Astrocyte (in vitro differentiated cells and primary cell): ENCODE measurements around the gene CBLIF. TPM values are rescaled to one million over a fixed set of nuclear protein-coding genes. Genes with fewer than 3 reads are reported as not detected.
A peak's percentile ranks its signal among the peaks of the same experiment; 100 is the strongest.

Experiments used
- DNase-seq: peaks from one replicate; pipeline ENCODE4 v3.0.0-alpha.2; 2010; ENCODE audit warnings: low read depth
- FAIRE-seq: peaks from 2 replicates; lab custom pipeline; 2011; peaks lifted over from hg19 to GRCh38; lab: Jason Lieb, UNC
- H2AFZ ChIP-seq: 2 replicates; pipeline ENCODE4 v1.6.0; 2012; ENCODE audit warnings: low read depth, low read length, inconsistent platforms
- H3K27ac ChIP-seq: 2 replicates; pipeline ENCODE4 v1.5.1; 2011; ENCODE audit warnings: low read depth, low read length, inconsistent platforms
- H3K27me3 ChIP-seq: 2 replicates; pipeline ENCODE4 v1.6.0; 2011; ENCODE audit warnings: low read length, inconsistent platforms; ENCODE audit not compliant: insufficient read depth
- H3K36me3 ChIP-seq: 2 replicates; pipeline ENCODE4 v1.5.1; 2011; ENCODE audit warnings: low read length, inconsistent platforms; ENCODE audit not compliant: insufficient read depth
- H3K4me1 ChIP-seq: 2 replicates; pipeline ENCODE4 v1.5.1; 2011; ENCODE audit warnings: low read length, inconsistent platforms; ENCODE audit not compliant: insufficient read depth
- H3K4me2 ChIP-seq: 2 replicates; pipeline ENCODE4 v1.6.0; 2012; ENCODE audit warnings: low read length, inconsistent platforms
- H3K4me3 ChIP-seq: 2 replicates; pipeline ENCODE4 v1.5.1; 2011; ENCODE audit warnings: low read depth, mild to moderate bottlenecking, low read length, inconsistent platforms; ENCODE audit not compliant: insufficient read depth
- H3K79me2 ChIP-seq: 2 replicates; pipeline ENCODE4 v1.6.0; 2012; ENCODE audit warnings: mild to moderate bottlenecking, low read length, inconsistent platforms; ENCODE audit not compliant: insufficient read depth
- H3K9ac ChIP-seq: 2 replicates; pipeline ENCODE4 v1.6.0; 2012; ENCODE audit warnings: mild to moderate bottlenecking, low read length, inconsistent platforms
- H3K9me3 ChIP-seq: 2 replicates; pipeline ENCODE4 v1.5.1; 2012; ENCODE audit warnings: low read depth, mild to moderate bottlenecking, low read length, inconsistent platforms; ENCODE audit not compliant: insufficient read depth
- H4K20me1 ChIP-seq: 2 replicates; pipeline ENCODE4 v1.6.0; 2012; ENCODE audit warnings: low read length, inconsistent platforms; ENCODE audit not compliant: insufficient read depth
- H3K27ac Mint-ChIP-seq: one replicate; pipeline ENCODE4 v1.8.0; 2021; ENCODE audit warnings: mild to moderate bottlenecking, mixed read lengths; ENCODE audit not compliant: unreplicated experiment
- H3K27me3 Mint-ChIP-seq: one replicate; pipeline ENCODE4 v1.8.0; 2021; ENCODE audit warnings: low read depth, mixed read lengths; ENCODE audit not compliant: unreplicated experiment
- H3K36me3 Mint-ChIP-seq: one replicate; pipeline ENCODE4 v1.8.0; 2021; ENCODE audit warnings: low read depth, mixed read lengths; ENCODE audit not compliant: unreplicated experiment
- H3K4me1 Mint-ChIP-seq: one replicate; pipeline ENCODE4 v1.8.0; 2021; ENCODE audit warnings: low read depth, mixed read lengths; ENCODE audit not compliant: unreplicated experiment
- H3K4me3 Mint-ChIP-seq: one replicate; pipeline ENCODE4 v1.8.0; 2021; ENCODE audit warnings: mild to moderate bottlenecking, moderate library complexity, mixed read lengths; ENCODE audit not compliant: unreplicated experiment
- H3K9me3 Mint-ChIP-seq: one replicate; pipeline ENCODE4 v1.8.0; 2021; ENCODE audit warnings: mild to moderate bottlenecking, mixed read lengths; ENCODE audit not compliant: unreplicated experiment
- CTCF ChIP-seq: IDR thresholded peaks from 2 replicates; pipeline ENCODE4 v1.5.1; 2011; ENCODE audit warnings: low read depth, mild to moderate bottlenecking, inconsistent platforms, low read length, moderate library complexity; ENCODE audit not compliant: insufficient read depth
- EZH2 ChIP-seq: IDR thresholded peaks from 2 replicates; pipeline ENCODE4 v1.6.1; 2012; ENCODE audit warnings: mild to moderate bottlenecking, low read length, inconsistent platforms; ENCODE audit not compliant: insufficient read depth
- total RNA-seq: library from RNA; stranded (reverse); gene quantifications from 2 replicates; pipeline ENCODE4 v1.2.1, GENCODE V29; 2021

CBLIF gene
- total RNA-seq, 1 donor from 2014 or later = not detected

DNA sequence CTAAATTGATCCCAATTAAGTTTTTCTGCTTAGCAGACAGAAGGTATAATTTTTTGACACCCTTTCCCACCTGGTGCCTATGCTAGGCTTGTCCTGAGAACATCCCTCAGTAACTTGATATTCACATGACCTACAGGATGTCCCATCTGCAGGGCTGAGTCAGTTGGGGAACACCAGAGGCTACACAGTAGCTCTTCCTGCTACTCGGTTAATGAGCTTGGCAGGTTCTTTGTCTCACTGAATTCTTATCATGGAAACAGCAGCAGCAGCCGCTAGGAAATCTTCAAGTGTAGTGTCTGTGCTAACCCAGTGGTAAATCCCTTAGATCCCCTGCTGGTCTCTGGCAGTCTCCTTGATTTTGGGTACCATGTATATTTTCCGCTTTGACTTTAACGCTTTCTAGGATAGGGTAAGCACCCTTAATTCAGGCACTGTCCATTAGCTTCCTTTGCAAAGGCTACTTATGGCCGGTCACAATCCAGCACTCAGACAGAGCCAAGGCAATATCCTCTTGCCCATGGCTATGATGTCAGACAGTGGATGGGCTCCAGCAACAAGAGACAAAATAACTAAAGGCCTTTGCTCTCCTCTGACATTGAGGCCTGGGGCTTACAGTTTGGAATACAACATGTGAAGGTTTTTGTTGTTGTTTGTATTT, 43.2 kb downstream of the CBLIF start:
- DNase-seq = peak; percentile 22
- H3K4me3 Mint-ChIP-seq = no peak overlapping the region

DNA sequence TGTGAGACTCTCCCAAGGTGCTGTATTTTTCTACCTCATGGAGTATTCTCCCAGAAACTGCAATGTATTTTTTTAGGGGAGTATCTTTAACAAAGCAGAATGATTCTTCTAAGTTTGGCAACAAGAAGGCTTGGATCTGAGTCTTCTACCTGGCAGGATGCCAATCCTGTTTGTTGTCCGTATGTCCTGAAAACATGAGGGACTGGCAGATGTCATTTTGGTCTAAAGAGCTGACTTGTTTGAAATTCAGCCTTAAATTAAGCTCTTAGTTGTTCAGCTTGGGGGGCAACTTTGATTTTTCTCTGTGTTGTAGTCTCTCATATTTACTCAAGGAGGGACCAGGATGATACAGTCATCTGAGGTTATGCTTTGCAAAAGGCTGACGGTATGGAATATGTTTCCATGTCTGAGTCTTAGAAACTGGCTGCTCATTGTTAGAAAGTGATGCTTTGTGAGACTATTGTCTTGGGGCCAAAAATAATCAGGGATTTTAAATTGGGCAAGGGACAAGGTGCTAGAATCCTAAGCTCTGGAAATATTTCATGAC, 44.1 kb downstream of the CBLIF start:
- Mint-ChIP-seq H3K27ac (no peak overlapping the region), H3K4me3 (no peak overlapping the region), H3K36me3 (peaks cover 22% of the 10 kb centered on the region), H3K9me3 (no peaks in the 10 kb centered on the region), H3K4me1 (peaks cover 9% of the 10 kb centered on the region), H3K27me3 (no peaks in the 10 kb centered on the region)
- Histone ChIP-seq H3K36me3 (peaks cover 7% of the 10 kb centered on the region), H2AFZ (no peak overlapping the region), H3K27ac (no peak overlapping the region), H3K9ac (no peak overlapping the region), H3K27me3 (no peaks in the 10 kb centered on the region), H3K79me2 (no peaks in the 10 kb centered on the region), H4K20me1 (peaks cover 4% of the 10 kb centered on the region), H3K4me2 (no peak overlapping the region), H3K9me3 (no peaks in the 10 kb centered on the region), H3K4me3 (no peak overlapping the region), H3K4me1 (no peaks in the 10 kb centered on the region)
- FAIRE-seq = no peak
- no peak for TF ChIP-seq CTCF
- TF ChIP-seq EZH2 = no peak
- no peak for DNase-seq

More for the DNA sequence above, 43.2 kb downstream of the CBLIF start:
- Histone ChIP-seq H3K4me2 (no peak overlapping the region), H3K9me3 (no peaks in the 10 kb centered on the region), H3K4me1 (no peaks in the 10 kb centered on the region), H3K79me2 (no peaks in the 10 kb centered on the region), H4K20me1 (peaks cover 4% of the 10 kb centered on the region), H3K36me3 (peaks cover 16% of the 10 kb centered on the region), H3K27me3 (no peaks in the 10 kb centered on the region), H3K4me3 (no peak overlapping the region), H2AFZ (no peak overlapping the region), H3K27ac (no peak overlapping the region), H3K9ac (no peak overlapping the region)
- Mint-ChIP-seq H3K36me3 (peaks cover 19% of the 10 kb centered on the region), H3K27me3 (no peaks in the 10 kb centered on the region), H3K9me3 (no peaks in the 10 kb centered on the region), H3K4me1 (peaks cover 9% of the 10 kb centered on the region), H3K27ac (peak overlapping the region; percentile 29)
- TF ChIP-seq EZH2 (no peak), CTCF (no peak)
- FAIRE-seq = no peak

DNA sequence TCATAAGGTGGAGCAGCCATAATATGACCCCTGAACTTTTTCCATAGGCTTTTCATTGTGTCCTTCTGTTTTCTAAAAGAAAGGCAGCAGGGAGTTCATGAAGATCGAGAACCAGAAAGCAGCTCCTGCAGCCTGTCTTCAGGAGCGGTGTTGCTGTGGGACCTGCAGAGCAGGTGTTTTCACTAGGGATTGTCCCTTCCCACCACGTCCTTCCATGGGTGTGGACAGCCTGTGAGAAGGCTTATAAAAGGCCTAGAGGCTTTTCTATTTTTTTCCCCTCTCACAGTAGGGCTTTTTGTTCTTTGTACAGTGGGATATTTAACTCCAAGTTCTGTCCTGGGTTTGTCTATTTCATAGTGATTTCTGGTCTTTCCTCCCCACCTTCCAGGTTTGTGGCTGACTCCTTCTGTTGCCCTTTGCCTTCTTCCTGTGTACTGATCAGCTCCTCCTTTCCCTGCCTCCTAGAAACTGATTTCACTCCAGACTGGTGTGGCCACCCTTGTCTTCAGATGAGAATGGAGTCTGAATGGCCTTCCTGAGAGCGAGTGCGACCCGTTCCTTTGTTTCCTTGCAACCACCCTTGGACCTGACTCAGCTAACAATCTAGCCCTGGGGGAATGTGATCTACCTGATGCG, 44.8 kb downstream of the CBLIF start:
- Mint-ChIP-seq H3K36me3 (peaks cover 26% of the 10 kb centered on the region), H3K27ac (no peak overlapping the region), H3K9me3 (no peaks in the 10 kb centered on the region), H3K4me1 (peaks cover 9% of the 10 kb centered on the region), H3K27me3 (no peaks in the 10 kb centered on the region), H3K4me3 (no peak overlapping the region)
- TF ChIP-seq EZH2 = no peak
- no peak for TF ChIP-seq CTCF
- Histone ChIP-seq H3K36me3 (peaks cover 3% of the 10 kb centered on the region), H4K20me1 (peaks cover 4% of the 10 kb centered on the region), H3K9ac (no peak overlapping the region), H3K9me3 (no peaks in the 10 kb centered on the region), H3K79me2 (no peaks in the 10 kb centered on the region), H3K27me3 (no peaks in the 10 kb centered on the region), H3K4me2 (no peak overlapping the region), H3K4me1 (no peaks in the 10 kb centered on the region), H2AFZ (no peak overlapping the region), H3K27ac (no peak overlapping the region), H3K4me3 (no peak overlapping the region)
- FAIRE-seq (no peak), DNase-seq (no peak)
